DMS53 (cell line): ENCODE measurements around the gene TSPYL6.

ENCODE experiments used
- DNase-seq: peaks from one replicate; lab custom pipeline; 2025; lab: John Stamatoyannopoulos, UW

Gene TSPYL6

GRCh38 chr2:54255230-54256090 lies 569 bp downstream of the TSPYL6 start:
- no peak for DNase-seq

GRCh38 chr2:54254180-54254579 lies 1.8 kb downstream of the TSPYL6 start:
- no peak for DNase-seq

GRCh38 chr2:54249629-54250028 lies 6.4 kb downstream of the TSPYL6 start:
- DNase-seq = no peak

GRCh38 chr2:54247115-54247514 lies 8.9 kb downstream of the TSPYL6 start:
- no peak for DNase-seq

GRCh38 chr2:54240515-54241469 lies 15.2 kb downstream of the TSPYL6 start:
- no peak for DNase-seq

- no peak for DNase-seq
Observed at GRCh38 chr2:54239427-54239826, 16.6 kb downstream of the TSPYL6 start.

GRCh38 chr2:54237428-54237827 lies 18.6 kb downstream of the TSPYL6 start:
- DNase-seq = no peak

GRCh38 chr2:54233832-54234649 lies 22.0 kb downstream of the TSPYL6 start:
- DNase-seq = no peak

- no peak for DNase-seq
Observed at GRCh38 chr2:54228945-54229344, 27.1 kb downstream of the TSPYL6 start.

- DNase-seq = no peak
Observed at GRCh38 chr2:54227798-54228197, 28.2 kb downstream of the TSPYL6 start.

- DNase-seq = no peak
Observed at GRCh38 chr2:54226260-54226659, 29.8 kb downstream of the TSPYL6 start.

- no peak for DNase-seq
Observed at GRCh38 chr2:54224997-54225396, 31.0 kb downstream of the TSPYL6 start.

GRCh38 chr2:54213082-54213481 lies 42.9 kb downstream of the TSPYL6 start:
- no peak for DNase-seq

GRCh38 chr2:54212456-54212855 lies 43.6 kb downstream of the TSPYL6 start:
- no peak for DNase-seq

GRCh38 chr2:54209379-54209778 lies 46.6 kb downstream of the TSPYL6 start:
- no peak for DNase-seq

GRCh38 chr2:54208364-54209240 lies 47.4 kb downstream of the TSPYL6 start:
- no peak for DNase-seq

GRCh38 chr2:54207666-54208195 lies 48.3 kb downstream of the TSPYL6 start:
- DNase-seq = no peak

- peak; percentile 59 for DNase-seq
Observed at GRCh38 chr2:54206596-54206995, 49.4 kb downstream of the TSPYL6 start.

- no peak for DNase-seq
Observed at GRCh38 chr2:54204476-54204875, 51.6 kb downstream of the TSPYL6 start.
